NCI-H82 treated with DMSO at 0.1 percent for 48 hours (cell line): ENCODE measurements around the gene UBR4.
"Not testable (repeated sequence)": the region's sequence is repeated elsewhere in the genome, so short reads cannot be mapped to it uniquely, and the experiment has no call there.

ENCODE experiments used
- DNase-seq: peaks from one replicate; lab custom pipeline; 2025; ENCODE audit not compliant: unreplicated experiment; lab: John Stamatoyannopoulos, UW

Gene UBR4

GRCh38 chr1:19209990-19210771 lies at the start of gene UBR4:
Gene UBR4 (minus strand): TSS chr1:19210266. CDS start chr1:19210248, 18 bp downstream.
- peak; percentile 94 for DNase-seq

GRCh38 chr1:19258353-19258752 lies 48.3 kb upstream of the UBR4 start:
- no peak for DNase-seq

GRCh38 chr1:19257178-19257914 lies 47.3 kb upstream of the UBR4 start:
- DNase-seq, result no peak

GRCh38 chr1:19256301-19256700 lies 46.2 kb upstream of the UBR4 start:
- DNase-seq, result not testable (repeated sequence)

GRCh38 chr1:19255288-19255687 lies 45.2 kb upstream of the UBR4 start:
- no peak for DNase-seq

GRCh38 chr1:19254416-19254815 lies 44.4 kb upstream of the UBR4 start:
- no peak for DNase-seq

- peak; percentile 54 for DNase-seq
Observed at GRCh38 chr1:19251305-19252196, 41.5 kb upstream of the UBR4 start, which contains the start of the genes EMC1 and MRTO4. Gene EMC1 (minus strand): TSS chr1:19251524. CDS start chr1:19251509, 15 bp downstream. Gene MRTO4 (plus strand): TSS chr1:19251805. CDS start chr1:19251836, 31 bp downstream.

- DNase-seq, result no peak
Observed at GRCh38 chr1:19250629-19251304, 40.7 kb upstream of the UBR4 start.

GRCh38 chr1:19240673-19241538 lies 30.8 kb upstream of the UBR4 start:
- DNase-seq, result peak; percentile 97

GRCh38 chr1:19239876-19240275 lies 29.8 kb upstream of the UBR4 start:
- DNase-seq, result no peak

- DNase-seq, result no peak
Observed at GRCh38 chr1:19234224-19234623, 24.2 kb upstream of the UBR4 start.

- DNase-seq, result no peak
Observed at GRCh38 chr1:19232524-19232846, 22.4 kb upstream of the UBR4 start.

GRCh38 chr1:19231736-19232523 lies 21.9 kb upstream of the UBR4 start:
- not testable (repeated sequence) for DNase-seq

- DNase-seq, result no peak
Observed at GRCh38 chr1:19229828-19230325, 19.8 kb upstream of the UBR4 start.

- no peak for DNase-seq
Observed at GRCh38 chr1:19229229-19229628, 19.2 kb upstream of the UBR4 start.

GRCh38 chr1:19222979-19223824 lies 13.1 kb upstream of the UBR4 start:
- DNase-seq, result no peak

- DNase-seq, result no peak
Observed at GRCh38 chr1:19222573-19222972, 12.5 kb upstream of the UBR4 start.

- DNase-seq, result no peak
Observed at GRCh38 chr1:19220991-19221390, 10.9 kb upstream of the UBR4 start.
